H1 (cell line): ENCODE data around the gene ZNF189. TPM values are rescaled to one million over a fixed set of nuclear protein-coding genes. Genes with fewer than 3 reads are reported as not detected.

ENCODE experiments used
- CREB1 ChIP-seq: IDR thresholded peaks from 2 replicates; pipeline ENCODE4 v1.6.1; 2012; ENCODE audit warnings: inconsistent platforms
- HDAC6 ChIP-seq: IDR thresholded peaks from one replicate; pipeline ENCODE4 v1.7.1; 2012; ENCODE audit warnings: low read depth, mild to moderate bottlenecking, inconsistent platforms, low read length, moderate library complexity
- RNF2 ChIP-seq: fragments of 200-900, 300-1000 bp; sonication (generic); IDR thresholded peaks from 2 replicates; pipeline ENCODE4 v1.7.1; 2016; ENCODE audit warnings: borderline replicate concordance, low read depth, mild to moderate bottlenecking, antibody characterized with exemption, low read length; ENCODE audit not compliant: poor library complexity, severe bottlenecking; ENCODE audit errors: missing control alignments
- ZNF274 ChIP-seq: IDR thresholded peaks from 2 replicates; pipeline ENCODE4 v1.7.0; 2012; ENCODE audit warnings: low read length, borderline replicate concordance; ENCODE audit errors: extremely low read depth
- polyA plus RNA-seq, 7 experiments: library from polyadenylated mRNA; depleted of rRNA in 3 of 7; stranded (reverse) in 5 of 7; unstranded in 2 of 7; fragments of >200 nt in 5 of 7; fragments of 200-250 nt in 2 of 7; gene quantifications; 1 replicate in 5 of 7; 2 replicates in 1 of 7; 4 replicates in 1 of 7; pipeline versions ENCODE4 v1.2.1 to v1.2.3, GENCODE V29; 2011 to 2013; ENCODE audit warnings: missing spikeins in 2 of 7, mixed read lengths in 2 of 7
- total RNA-seq: library from RNA; stranded (reverse); fragmentation: NEBNext Ultra II Directional; extraction: Animal tissue kit (Norgen Biotek cat#: 25700); gene quantifications from 2 replicates; pipeline ENCODE4 v1.2.1, GENCODE V29; 2021

Gene ZNF189
- total and polyA plus RNA-seq, 2 of the 8 experiments (the other 6 are each of a cell fraction or from before 2014, with no cell fraction given) = 1.9 to 12.3 TPM

GRCh38 chr9:101417389-101417788, 18.7 kb downstream of the ZNF189 start (continued):
- TF ChIP-seq RNF2 (no peak), HDAC6 (no peak), CREB1 (no peak), ZNF274 (no peak)
